K562 (cell line): ENCODE measurements around the gene SEC23B. TPM values are rescaled to one million over a fixed set of nuclear protein-coding genes. Genes with fewer than 3 reads are reported as not detected.
A peak's percentile ranks its signal among the peaks of the same experiment; 100 is the strongest.

Experiments used
- CREM ChIP-seq: IDR thresholded peaks from 2 replicates; pipeline ENCODE4 v1.6.1; 2014; ENCODE audit warnings: antibody characterized with exemption, low read depth
- CTCFL ChIP-seq: IDR thresholded peaks from 2 replicates; pipeline ENCODE4 v1.6.1; 2011; ENCODE audit warnings: borderline replicate concordance, low read depth, mild to moderate bottlenecking, moderate library complexity, low read length; ENCODE audit not compliant: insufficient read depth, poor library complexity, severe bottlenecking
- GATAD2B ChIP-seq: fragments of 450-650 bp; IDR thresholded peaks from 2 replicates; pipeline ENCODE4 v1.6.1; 2017; ENCODE audit warnings: mild to moderate bottlenecking, borderline replicate concordance
- JUN ChIP-seq, 2 experiments: sonication (generic) in 1 of 2; formaldehyde crosslinking in 1 of 2; IDR thresholded peaks; 2 replicates each; pipeline versions ENCODE4 v1.6.1 to v1.8.0; 2012 to 2022; ENCODE audit warnings: borderline replicate concordance in 2 of 2, mild to moderate bottlenecking in 2 of 2, improper control_type of control experiment in 1 of 2, low read depth in 1 of 2, low read length in 1 of 2, missing genetic modification reagents in 1 of 2
- NRF1 ChIP-seq, 2 experiments: fragments of 450-650 bp; IDR thresholded peaks in 1 of 2; conservative IDR thresholded peaks in 1 of 2; 2 replicates each; pipeline ENCODE4 v1.6.1; 2014; ENCODE audit warnings: mild to moderate bottlenecking in 2 of 2
- PKNOX1 ChIP-seq: fragments of 450-650 bp; IDR thresholded peaks from 2 replicates; pipeline ENCODE4 v1.6.1; 2016
- POLR2AphosphoS5 ChIP-seq: IDR thresholded peaks from 2 replicates; pipeline ENCODE4 v1.6.1; 2011; ENCODE audit warnings: mild to moderate bottlenecking, low read depth, low read length, moderate library complexity; ENCODE audit not compliant: control insufficient read depth, insufficient read depth
- SETDB1 ChIP-seq: IDR thresholded peaks from one replicate; pipeline ENCODE4 v1.6.1; 2012; ENCODE audit warnings: low read length, control low read depth, inconsistent platforms
- STAT5A ChIP-seq: IDR thresholded peaks from 2 replicates; pipeline ENCODE4 v1.6.1; 2012; ENCODE audit warnings: low read length, inconsistent platforms, borderline replicate concordance
- TAL1 ChIP-seq: fragments of 450-650 bp; IDR thresholded peaks from 2 replicates; pipeline ENCODE4 v1.6.1; 2016; ENCODE audit warnings: mild to moderate bottlenecking
- TEAD1 ChIP-seq, 2 experiments: fragments of 450-650 bp in 1 of 2; sonication (generic) in 1 of 2; formaldehyde crosslinking; IDR thresholded peaks; 2 replicates each; pipeline versions ENCODE4 v1.4.0 to v1.8.0; 2020 to 2022; ENCODE audit warnings: mild to moderate bottlenecking in 2 of 2, missing genetic modification reagents in 1 of 2
- TFAP4 ChIP-seq: sonication (generic); formaldehyde crosslinking; IDR thresholded peaks from 2 replicates; pipeline ENCODE4 v1.8.0; 2022; ENCODE audit warnings: missing genetic modification reagents, mild to moderate bottlenecking, moderate library complexity, borderline replicate concordance
- YBX1 ChIP-seq: fragments of 450-650 bp; IDR thresholded peaks from 2 replicates; pipeline ENCODE4 v1.7.1; 2016; ENCODE audit warnings: mild to moderate bottlenecking
- ZBTB17 ChIP-seq: fragments of 450-650 bp; formaldehyde crosslinking; IDR thresholded peaks from 2 replicates; pipeline ENCODE4 v1.4.0; 2020; ENCODE audit warnings: mild to moderate bottlenecking
- ZNF253 ChIP-seq: fragments of 250-450 bp; sonication (Bioruptor Pico); conservative IDR thresholded peaks from 2 replicates; pipeline ENCODE4 v1.6.1; 2021; ENCODE audit warnings: mild to moderate bottlenecking
- ZNF263 ChIP-seq: sonication (generic); formaldehyde crosslinking; IDR thresholded peaks from 2 replicates; pipeline ENCODE4 v1.8.0; 2022; ENCODE audit warnings: mild to moderate bottlenecking, missing genetic modification reagents, borderline replicate concordance
- ZNF507 ChIP-seq: conservative IDR thresholded peaks from 2 replicates; pipeline ENCODE4 v1.6.1; 2017; ENCODE audit warnings: missing genetic modification characterization, missing compliant biosample characterization
- ZNF584 ChIP-seq: fragments of 200-800 bp; sonication (Bioruptor generic); IDR thresholded peaks from 2 replicates; pipeline ENCODE4 v1.6.1; 2016; ENCODE audit warnings: low read depth, mild to moderate bottlenecking, missing genetic modification characterization, missing compliant biosample characterization
- polyA plus RNA-seq, 8 experiments: library from polyadenylated mRNA; depleted of rRNA in 4 of 8; stranded (reverse) in 5 of 8; unstranded in 3 of 8; fragments of >200 nt; fragmentation: Nextera tagmentation in 2 of 8; fragmentation: Illumina TruSeq in 1 of 8; extraction: Ambion mirVana in 2 of 8; extraction: Trizol in 1 of 8; gene quantifications; 2 replicates each; pipeline versions ENCODE4 v1.2.1 to v1.2.3, GENCODE V29; 2011 to 2014; ENCODE audit warnings: inconsistent platforms in 1 of 8, missing spikeins in 1 of 8
- total RNA-seq, 7 experiments: library from RNA; depleted of rRNA in 6 of 7; stranded (reverse); fragments of >200 nt in 6 of 7; fragmentation: Illumina TruSeq in 2 of 7; extraction: Trizol in 2 of 7; gene quantifications; 2 replicates each; pipeline versions ENCODE4 v1.2.1 to v1.2.3, GENCODE V29; 2011 to 2021; ENCODE audit warnings: low replicate concordance in 1 of 7
- TF ChIP-seq, protein P1 (sequence below): sonication (generic); formaldehyde crosslinking; IDR thresholded peaks from 2 replicates; pipeline ENCODE4 v1.8.0; 2023; ENCODE audit warnings: mild to moderate bottlenecking, missing genetic modification reagents
- TF ChIP-seq, protein P2 (sequence below): fragments of 450-650 bp; IDR thresholded peaks from 2 replicates; pipeline ENCODE4 v1.6.1; 2017; ENCODE audit warnings: mild to moderate bottlenecking, moderate library complexity

The SEC23B gene
- total and polyA plus RNA-seq, 9 of the 15 experiments (the other 6 are each of a cell fraction or from before 2014, with no cell fraction given) = 31.7 to 70.2 (median 38.5) TPM

DNA sequence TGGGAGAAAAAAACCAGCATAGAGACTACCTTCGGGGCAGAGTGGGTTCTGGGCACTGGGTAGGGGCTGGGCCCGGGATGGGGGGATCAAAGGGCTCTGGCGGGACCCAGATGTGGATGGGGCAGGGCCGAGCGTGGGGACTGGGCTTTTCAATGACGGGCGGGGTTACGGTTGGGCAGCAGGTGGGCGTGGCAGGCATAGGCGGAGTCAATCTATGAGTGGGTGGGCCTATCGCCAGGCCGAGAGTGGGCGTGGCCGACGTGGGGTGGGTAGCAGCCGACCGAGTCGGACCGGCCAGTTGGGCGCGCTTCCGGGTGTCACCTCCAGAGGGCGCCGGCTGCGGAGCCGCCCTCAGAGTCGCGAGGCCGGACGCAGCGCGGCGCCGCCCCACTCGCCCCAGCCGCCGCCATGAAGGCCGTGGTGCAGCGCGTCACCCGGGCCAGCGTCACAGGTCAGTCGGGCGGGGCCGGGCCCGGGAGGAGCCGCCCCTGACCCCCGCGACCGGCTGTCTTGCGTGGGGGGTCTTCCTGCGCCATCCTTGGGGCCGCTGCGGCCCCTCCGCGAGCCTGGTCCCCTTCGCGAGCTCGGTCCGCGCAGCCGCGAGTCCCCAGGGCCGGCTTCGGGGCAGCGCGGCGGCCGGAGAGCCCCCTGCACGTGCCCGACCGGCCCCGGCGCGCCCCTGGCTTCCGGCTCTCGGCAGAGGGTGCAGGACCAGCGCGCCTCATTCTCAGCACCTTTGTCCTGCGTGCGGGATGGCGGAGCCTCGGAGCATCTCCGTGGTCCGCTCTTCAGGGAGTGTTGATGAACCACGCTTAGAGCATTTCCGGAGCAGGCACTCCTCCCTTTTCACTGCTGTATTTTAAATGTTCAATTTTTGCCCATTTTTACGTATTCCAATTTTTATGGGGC is 80.2 kb downstream of the SEC23B start, which contains the start of gene DTD1 (continued):
- peak; percentile 28 for TF ChIP-seq CTCFL
- TF ChIP-seq ZBTB17 = no peak
- TF ChIP-seq POLR2AphosphoS5 = no peak
- no peak for TF ChIP-seq STAT5A
- no peak for TF ChIP-seq YBX1
- peak; percentile 27; the same call in 1 of the 2 replicates for TF ChIP-seq TFAP4
- peak; percentile 53 for TF ChIP-seq CREM
- TF ChIP-seq, protein P1, sequence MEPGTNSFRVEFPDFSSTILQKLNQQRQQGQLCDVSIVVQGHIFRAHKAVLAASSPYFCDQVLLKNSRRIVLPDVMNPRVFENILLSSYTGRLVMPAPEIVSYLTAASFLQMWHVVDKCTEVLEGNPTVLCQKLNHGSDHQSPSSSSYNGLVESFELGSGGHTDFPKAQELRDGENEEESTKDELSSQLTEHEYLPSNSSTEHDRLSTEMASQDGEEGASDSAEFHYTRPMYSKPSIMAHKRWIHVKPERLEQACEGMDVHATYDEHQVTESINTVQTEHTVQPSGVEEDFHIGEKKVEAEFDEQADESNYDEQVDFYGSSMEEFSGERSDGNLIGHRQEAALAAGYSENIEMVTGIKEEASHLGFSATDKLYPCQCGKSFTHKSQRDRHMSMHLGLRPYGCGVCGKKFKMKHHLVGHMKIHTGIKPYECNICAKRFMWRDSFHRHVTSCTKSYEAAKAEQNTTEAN = no peak
- TF ChIP-seq NRF1 (conservative IDR thresholded peaks at IDR 0.05 in 1 of 2, IDR thresholded peaks at IDR 0.05 in 1 of 2) = peak; percentile 2 to 43; a peak in 3 of 4 replicates
- TF ChIP-seq ZNF253 (CRISPR knock-in tag) = no peak
- no peak for TF ChIP-seq JUN (IDR thresholded peaks at IDR 0.05; ENCODE audit: borderline replicate concordance, low read depth, low read length)
- peak; percentile 48; the same call in 1 of the 2 replicates for TF ChIP-seq JUN (CRISPR knock-in tag; IDR thresholded peaks at IDR 0.05; ENCODE audit: borderline replicate concordance)
- no peak for TF ChIP-seq SETDB1
- TF ChIP-seq GATAD2B = peak; percentile 84
- no peak for TF ChIP-seq ZNF263 (CRISPR knock-in tag)
- no peak; a peak in 1 of 4 replicates for TF ChIP-seq TEAD1 (CRISPR knock-in tag; IDR thresholded peaks at IDR 0.05)
- TF ChIP-seq, protein P2, sequence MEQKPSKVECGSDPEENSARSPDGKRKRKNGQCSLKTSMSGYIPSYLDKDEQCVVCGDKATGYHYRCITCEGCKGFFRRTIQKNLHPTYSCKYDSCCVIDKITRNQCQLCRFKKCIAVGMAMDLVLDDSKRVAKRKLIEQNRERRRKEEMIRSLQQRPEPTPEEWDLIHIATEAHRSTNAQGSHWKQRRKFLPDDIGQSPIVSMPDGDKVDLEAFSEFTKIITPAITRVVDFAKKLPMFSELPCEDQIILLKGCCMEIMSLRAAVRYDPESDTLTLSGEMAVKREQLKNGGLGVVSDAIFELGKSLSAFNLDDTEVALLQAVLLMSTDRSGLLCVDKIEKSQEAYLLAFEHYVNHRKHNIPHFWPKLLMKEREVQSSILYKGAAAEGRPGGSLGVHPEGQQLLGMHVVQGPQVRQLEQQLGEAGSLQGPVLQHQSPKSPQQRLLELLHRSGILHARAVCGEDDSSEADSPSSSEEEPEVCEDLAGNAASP = no peak
- TF ChIP-seq TAL1 = no peak
- TF ChIP-seq PKNOX1 = peak; percentile 81
- no peak for TF ChIP-seq ZNF507 (tag)
- no peak for TF ChIP-seq ZNF584 (CRISPR knock-in tag)
